ENCODE data around the gene CNPPD1.
"Not testable (repeated sequence)": the region's sequence is repeated elsewhere in the genome, so short reads cannot be mapped to it uniquely, and the experiment has no call there.

CNPPD1 gene

DNA sequence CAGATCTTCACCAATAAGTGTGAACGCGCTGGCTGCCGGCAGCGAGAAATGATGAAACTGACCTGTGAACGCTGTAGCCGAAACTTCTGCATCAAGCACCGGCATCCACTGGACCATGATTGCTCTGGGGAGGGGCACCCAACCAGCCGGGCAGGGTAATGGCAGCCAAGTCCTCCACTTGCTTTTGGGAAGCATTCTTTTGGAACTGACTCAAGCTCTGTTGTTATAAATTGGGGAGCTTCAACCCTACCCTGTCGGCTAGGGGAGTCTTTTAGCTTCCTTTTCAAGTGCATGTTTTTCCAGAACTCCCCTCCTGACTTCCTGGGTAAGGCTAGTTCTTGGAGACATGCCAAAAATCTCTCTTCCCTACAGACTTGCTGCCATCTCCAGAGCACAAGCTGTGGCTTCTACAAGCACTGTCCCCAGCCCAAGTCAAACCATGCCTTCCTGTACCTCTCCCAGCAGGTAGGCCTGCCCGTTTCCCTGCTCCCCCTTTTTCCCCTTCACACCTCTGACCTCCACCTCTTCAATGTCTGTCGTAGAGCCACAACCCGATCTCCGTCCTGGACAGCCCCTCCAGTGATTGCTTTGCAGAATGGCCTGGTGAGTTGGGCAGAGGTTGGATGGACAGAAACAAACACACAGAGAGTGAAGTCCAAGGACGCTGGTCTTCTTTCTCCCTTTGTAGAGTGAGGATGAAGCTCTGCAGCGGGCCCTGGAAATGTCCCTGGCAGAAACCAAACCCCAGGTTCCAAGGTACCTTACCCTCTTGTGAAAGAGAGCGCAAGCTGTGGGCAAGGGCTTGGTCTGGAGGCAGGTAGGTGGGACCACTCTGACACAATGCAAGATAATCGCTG lies 31.4 kb upstream of the CNPPD1 start:
- DNase-seq (ENCODE audit: low spot score) (no peak), FAIRE-seq (no peak)

DNA sequence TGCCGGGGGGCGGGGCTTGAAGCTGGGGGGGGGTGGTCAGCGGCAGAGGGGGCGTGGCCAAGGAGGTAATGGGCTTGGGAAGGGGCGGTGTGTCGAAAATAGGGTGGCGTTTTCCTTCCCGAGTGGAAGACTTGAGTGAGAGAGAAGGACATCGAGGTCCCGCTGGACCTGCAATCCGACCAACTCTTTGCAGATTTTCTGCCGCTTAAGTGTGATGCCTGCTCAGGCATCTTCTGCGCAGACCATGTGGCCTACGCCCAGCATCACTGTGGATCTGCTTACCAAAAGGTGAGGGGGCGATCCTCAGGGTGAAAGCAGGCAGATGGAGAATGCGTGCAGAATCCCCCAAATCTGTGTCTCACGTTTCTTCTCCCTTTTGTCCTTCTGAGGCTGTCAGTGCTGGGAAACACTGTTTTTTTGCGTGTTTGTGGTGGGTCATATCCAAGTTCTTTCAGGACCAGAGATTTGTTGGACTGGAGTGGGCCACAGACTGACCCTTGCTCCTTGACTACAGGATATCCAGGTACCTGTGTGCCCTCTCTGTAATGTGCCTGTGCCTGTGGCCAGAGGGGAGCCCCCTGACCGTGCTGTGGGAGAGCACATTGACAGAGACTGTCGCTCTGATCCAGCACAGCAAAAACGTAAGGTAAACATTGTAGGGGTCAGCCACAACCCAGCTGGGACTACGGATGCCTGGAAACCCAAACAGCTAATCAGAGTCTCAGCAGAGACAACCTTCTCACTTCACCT lies 30.6 kb upstream of the CNPPD1 start:
- FAIRE-seq (no peak), DNase-seq (ENCODE audit: low spot score) (no peak)

DNA sequence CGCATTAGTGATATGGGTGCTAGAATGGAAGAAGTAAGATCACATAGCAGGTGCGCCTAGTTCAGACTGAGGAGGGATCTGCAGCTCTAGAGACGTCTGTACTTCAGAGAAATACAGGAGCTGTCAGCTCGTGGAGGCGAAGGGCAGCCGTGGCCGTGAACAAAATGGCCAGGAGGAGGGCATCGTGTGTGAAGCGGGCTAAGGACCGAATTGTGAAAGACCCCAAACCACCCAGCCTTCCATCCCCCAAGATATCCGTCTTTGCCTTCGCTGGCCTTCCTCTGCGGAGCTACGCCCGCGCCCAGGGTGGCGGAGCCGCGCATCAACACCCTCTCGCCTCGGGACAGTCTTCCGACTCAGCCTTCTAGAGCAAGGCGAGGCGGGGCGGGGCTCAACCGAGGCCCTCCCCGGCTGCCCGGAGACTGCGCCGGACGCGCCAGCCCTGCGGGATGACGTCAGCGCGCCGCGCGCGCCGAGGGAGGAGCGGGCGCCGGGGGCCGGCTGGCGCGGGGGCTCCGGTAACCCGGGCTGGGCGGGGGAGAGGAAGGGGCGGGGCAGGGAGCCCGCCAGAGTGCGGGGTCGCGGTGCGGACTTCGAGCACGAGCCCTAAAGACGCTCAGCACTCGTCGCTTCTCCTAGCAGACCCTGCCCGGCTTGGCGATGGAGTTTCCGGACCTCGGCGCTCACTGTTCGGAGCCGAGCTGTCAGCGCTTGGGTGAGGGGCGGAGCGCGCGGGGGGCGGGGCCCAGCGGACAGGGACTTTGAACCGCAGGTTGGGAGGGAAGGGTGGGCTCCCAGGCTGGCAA lies 29.8 kb upstream of the CNPPD1 start, which contains the start of gene ZFAND2B:
TSS of gene ZFAND2B (plus strand) at position 455 of the 806 bp plus-strand sequence. CDS start at position 661, 206 bp downstream.
- FAIRE-seq (peak; percentile 76), DNase-seq (ENCODE audit: low spot score) (peak; percentile 99)

DNA sequence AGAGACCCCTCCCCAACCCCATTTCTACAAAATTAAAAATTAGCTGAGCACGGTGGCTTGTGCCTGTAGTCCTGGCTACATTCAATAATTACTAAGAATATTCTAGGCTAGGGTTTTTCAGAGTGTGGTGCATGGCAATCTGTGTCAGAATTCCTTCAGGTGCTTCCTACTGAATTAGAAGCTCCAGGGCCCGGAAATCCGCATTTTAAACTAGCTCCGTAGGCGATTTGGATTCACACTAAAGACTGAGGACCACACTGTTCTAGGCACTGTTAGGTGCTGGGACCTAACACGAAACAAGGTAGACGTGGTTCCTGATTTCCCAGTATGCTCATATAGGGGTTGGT lies 29.2 kb upstream of the CNPPD1 start:
- FAIRE-seq (no peak), DNase-seq (ENCODE audit: low spot score) (no peak)

DNA sequence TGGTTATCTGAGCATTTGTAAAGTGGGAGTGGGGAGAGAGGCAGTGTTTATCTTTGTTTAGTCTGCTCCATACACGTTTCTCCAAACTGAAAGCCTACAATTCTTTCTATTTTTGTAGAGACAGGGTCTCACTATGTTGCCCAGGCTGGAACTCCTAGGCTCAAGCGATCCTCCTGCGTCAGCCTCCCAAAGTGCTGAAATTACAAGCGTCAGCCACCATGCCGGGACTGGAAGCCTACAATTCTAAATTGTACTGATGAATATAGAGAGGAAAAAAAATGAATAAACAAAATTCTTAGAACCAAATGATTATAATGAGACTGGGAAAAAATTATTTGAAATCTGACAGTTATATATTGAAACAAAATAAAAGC lies 28.4 kb upstream of the CNPPD1 start:
- FAIRE-seq, result no peak
- no peak for DNase-seq (ENCODE audit: low spot score)

DNA sequence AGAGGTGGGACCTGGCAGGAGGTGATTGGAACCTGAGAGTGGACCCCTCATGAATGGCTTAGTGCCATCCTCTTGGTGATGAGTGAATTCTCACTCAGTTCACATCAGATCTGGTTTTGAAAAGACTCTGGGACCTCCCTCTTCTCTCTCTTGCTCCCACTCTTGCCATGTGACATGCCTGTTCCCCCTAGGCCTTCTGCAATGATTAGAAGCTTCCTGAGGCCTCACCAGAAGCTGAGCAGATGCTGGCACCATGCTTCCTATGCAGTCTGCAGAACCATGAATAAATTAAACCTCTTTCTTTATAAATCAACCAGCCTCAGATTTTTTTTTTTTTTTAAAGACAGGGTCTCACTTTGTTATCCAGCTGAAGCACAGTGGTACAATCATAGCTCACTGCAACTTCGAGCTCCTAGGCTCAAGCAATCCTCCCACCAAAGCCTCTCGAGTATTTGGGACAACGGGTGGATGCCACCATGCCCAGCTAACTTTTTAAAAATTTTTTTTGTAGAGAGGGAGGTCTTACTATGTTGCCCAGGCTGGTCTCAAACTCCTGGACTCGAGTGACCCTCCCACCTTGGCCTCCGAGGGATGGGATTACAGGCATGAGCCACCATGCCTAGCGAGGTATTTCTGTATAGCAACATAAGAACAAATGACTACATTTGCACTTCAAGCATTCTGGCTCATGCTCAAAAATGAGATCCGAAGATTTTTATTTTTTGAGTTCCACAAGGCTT lies 27.9 kb upstream of the CNPPD1 start:
- DNase-seq (ENCODE audit: low spot score) (no peak), FAIRE-seq (no peak)

DNA sequence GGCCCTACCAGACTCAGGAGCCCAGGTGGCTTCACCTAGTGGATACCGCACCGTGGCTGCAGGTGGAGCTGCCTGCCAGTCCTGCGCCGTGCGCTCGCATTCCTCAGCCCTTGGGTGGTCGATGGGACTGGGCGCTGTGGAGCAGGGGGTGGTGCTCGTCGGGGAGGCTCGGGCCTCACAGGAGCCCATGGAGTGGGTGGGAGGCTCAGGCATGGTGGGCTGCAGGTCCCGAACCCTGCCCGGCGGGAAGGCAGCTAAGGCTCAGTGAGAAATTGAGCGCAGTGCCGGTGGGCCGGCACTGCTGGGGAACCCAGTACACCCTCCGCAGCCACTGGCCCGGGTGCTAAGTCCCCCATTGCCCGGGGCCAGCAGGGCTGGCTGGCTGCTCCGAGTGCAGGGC lies 24.6 kb upstream of the CNPPD1 start:
- not testable (repeated sequence) for DNase-seq (ENCODE audit: low spot score); FAIRE-seq

DNA sequence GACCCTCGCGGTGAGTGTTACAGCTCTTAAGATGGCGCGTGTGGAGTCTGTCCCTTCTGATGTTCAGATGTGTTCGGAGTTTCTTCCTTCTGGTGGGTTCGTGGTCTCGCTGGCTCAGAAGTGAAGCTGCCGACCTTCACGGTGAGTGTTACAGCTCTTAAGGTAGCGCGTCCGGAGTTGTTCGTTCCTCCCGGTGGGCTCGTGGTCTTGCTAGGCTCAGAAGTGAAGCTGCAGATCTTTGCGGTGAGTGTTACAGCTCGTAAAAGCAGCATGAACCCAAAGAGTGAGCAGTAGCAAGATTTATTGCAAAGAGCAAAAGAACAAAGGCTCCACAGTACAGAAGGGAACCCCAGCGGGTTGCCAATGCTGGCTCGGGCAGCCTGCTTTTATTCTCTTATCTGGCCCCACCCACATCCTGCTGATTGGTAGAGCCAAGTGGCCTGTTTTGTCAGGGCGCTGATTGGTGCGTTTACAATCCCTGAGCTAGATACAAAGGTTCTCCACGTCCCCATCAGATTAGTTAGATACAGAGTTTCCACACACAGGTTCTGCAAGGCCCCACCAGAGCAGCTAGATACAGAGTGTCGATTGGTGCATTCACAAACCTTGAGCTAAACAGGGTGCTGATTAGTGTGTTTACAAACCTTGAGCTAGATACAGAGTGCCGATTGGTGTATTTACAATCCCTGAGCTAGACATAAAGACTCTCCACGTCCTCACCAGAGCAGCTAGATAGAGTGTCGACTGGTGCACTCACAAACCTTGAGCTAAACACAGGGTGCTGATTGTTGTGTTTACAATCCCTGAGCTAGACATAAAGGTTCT lies 24.0 kb upstream of the CNPPD1 start:
- not testable (repeated sequence) for FAIRE-seq

DNA sequence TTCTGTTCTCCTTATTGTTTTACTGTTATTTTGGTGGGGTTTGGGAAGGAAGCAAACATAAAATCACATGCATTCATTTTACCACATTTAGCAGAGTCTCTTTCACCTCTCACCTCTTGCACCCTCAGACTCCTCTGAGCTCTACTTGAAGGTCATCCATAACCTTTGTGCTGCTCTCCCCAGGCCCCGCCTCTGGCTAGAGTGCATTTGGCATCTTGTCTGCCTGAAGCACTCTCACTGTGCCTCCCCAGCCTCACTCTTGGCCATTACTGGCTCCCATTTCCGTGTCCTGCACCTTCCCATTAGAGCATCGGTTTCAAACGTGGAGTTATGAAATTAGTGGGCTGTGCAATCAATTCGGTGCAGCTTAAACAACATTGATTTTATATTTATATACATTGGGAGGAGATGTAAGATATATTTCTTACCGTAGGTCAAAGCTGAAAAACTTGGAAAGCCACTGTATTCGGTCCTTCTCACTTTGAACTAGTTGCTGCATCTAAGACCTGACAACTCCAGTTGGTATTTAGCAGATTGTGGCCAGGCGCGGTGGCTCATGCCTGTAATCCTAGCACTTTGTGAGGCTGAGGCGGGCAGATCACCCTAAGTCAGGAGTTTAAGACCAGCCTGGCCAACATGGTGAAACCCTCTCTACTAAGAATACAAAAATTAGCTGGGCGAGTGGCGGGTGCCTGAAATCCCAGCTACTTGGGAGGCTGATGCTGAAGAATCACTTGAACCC lies 22.9 kb upstream of the CNPPD1 start:
- FAIRE-seq, result no peak
- DNase-seq (ENCODE audit: low spot score), result no peak

More for the DNA sequence above, 24.0 kb upstream of the CNPPD1 start:
- not testable (repeated sequence) for DNase-seq (ENCODE audit: low spot score)

DNA sequence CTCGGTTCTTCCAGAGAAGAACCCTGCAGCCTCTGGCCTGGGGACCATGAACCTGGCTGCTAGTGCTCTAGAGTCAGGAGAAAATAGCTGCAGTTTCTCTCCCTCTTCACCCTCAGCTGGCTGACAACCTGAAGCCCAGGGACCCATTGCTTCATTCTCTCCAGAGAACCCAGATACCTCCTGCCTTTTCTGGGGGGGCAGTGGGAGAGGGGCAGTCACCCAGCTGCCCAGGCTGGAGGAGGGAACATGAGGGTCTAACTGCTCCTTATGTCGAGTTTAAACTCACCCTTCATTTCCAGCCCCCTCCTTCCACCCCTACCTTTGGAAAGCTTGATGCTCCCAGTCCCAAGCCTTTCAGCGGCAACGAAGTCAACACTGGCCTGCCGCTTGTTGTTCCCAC lies 22.2 kb upstream of the CNPPD1 start:
- DNase-seq (ENCODE audit: low spot score) (no peak), FAIRE-seq (no peak)

DNA sequence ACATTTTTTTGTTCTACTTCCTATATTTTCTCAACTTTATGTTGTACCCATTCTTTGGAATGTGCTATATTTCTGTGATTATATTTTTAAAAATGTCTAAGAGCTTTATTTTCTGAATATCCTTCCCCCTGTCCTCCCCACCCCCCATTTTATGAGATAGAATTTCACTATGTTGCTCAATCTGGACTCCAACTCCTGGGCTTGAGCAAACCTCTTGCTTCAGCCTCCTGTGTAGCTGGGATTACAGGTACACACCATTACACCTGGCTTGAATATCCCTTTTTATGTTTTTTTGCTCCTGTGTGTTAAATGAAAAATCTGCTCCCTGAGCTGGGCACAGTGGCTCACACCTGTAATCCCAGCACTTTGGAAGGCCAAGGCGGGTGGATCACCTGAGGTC lies 20.7 kb upstream of the CNPPD1 start:
- FAIRE-seq, result no peak
- DNase-seq (ENCODE audit: low spot score), result no peak

DNA sequence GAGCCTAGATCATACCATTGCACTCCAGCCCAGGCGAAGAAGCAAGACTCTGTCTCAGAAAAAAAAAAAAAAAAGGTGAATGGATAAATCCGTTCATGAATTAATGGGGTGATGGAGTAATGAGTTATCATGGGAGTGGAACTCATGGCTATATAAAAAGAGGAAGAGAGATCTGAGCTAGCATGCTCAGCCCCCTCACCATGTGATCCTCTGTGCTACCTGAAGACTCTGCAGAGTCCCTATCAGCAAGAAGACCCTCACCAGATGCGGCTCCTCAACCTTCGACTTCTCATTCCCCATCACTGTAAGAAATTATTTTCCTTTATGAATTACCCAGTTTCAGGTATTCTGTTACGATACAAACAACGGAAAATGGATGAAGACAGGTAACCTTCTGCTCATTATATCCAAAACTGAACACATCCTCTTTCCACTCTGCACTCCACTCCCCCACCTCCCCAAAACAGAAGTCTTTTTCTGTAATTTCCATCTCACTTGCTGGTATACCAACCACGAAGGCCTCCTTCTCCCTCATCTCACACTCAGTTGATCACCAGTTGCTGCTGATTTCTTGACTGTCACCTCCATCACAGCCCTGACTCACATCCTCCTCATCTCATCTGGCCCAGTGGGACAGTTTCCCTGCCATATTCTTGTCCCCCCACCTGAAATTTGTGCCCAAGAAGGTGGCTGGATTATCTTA lies 10.2 kb upstream of the CNPPD1 start:
- FAIRE-seq (no peak), DNase-seq (ENCODE audit: low spot score) (no peak)

DNA sequence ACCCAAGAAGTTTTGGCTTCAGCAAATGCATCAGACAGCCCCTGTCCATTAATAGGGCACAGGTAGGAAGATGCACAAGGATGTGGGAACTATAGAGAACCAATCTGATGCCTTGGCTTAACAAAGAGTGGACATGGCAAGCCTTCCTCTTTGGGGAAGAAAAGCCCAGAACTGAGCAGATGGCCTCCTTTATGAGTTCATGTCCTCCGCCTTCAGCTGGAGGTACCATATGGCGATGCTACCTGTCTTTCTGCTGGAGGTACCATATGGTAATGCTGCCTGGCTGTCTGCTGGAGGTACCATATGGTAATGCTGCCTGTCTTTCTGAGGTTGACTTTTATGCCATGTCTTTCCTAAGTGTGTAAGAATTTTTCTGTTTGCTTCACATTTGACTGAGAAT lies 7.4 kb upstream of the CNPPD1 start:
- DNase-seq (ENCODE audit: low spot score) (no peak), FAIRE-seq (no peak)

DNA sequence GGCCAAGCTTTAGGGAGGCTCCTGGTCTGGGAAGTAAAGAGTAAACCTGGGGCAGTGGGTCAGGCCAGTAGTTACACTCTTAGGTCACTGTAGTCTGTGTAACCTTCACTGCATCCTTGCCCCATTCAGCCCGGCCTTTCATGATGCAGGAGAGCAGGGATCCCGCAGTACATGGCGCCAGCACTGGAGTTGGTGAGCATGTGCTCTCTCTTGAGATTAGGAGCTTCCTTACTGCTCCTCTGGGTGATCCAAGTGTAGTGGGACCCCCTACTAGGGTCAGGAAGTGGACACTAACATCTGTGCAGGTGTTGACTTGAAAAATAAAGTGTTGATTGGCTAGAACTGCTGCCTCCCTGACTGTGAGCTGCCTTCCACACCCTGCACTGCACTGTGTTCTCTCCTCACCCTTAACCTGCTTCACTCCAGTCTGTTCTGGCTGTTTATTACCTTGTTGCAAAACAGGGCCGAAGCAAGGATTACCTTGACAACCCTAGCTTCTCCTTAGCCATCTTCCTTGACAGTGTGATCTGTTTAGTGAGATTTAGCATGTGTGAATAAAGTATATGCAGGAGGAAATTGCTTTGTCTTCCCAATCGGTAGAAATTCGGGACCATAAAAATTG lies 6.5 kb upstream of the CNPPD1 start:
- FAIRE-seq (no peak), DNase-seq (ENCODE audit: low spot score) (no peak)

DNA sequence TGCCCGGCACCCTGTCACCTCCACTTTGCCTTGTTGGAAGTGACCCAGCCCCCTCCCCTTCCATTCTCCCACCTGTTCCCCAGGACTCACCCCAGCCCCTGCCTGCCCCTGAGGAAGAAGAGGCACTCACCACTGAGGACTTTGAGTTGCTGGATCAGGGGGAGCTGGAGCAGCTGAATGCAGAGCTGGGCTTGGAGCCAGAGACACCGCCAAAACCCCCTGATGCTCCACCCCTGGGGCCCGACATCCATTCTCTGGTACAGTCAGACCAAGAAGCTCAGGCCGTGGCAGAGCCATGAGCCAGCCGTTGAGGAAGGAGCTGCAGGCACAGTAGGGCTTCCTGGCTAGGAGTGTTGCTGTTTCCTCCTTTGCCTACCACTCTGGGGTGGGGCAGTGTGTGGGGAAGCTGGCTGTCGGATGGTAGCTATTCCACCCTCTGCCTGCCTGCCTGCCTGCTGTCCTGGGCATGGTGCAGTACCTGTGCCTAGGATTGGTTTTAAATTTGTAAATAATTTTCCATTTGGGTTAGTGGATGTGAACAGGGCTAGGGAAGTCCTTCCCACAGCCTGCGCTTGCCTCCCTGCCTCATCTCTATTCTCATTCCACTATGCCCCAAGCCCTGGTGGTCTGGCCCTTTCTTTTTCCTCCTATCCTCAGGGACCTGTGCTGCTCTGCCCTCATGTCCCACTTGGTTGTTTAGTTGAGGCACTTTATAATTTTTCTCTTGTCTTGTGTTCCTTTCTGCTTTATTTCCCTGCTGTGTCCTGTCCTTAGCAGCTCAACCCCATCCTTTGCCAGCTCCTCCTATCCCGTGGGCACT lies 5.8 kb upstream of the CNPPD1 start:
- DNase-seq (ENCODE audit: low spot score), result no peak
- FAIRE-seq, result no peak

DNA sequence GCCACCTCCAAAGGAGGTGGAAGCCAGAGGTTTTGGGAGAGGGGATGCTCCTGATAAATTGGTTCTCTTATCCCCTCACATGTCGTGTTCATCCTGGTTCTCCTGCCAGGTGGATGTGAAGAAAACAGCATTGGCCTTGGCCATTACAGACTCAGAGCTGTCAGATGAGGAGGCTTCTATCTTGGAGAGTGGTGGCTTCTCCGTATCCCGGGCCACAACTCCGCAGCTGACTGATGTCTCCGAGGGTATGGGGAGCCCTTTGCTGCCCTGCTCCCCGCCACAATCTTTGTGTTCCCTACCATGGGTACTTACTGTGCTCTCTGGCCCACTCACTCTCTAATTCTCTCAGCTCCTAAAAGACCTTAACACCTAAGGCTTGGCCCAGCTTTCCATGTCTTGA lies 4.8 kb upstream of the CNPPD1 start:
- DNase-seq (ENCODE audit: low spot score) (no peak), FAIRE-seq (no peak)

DNA sequence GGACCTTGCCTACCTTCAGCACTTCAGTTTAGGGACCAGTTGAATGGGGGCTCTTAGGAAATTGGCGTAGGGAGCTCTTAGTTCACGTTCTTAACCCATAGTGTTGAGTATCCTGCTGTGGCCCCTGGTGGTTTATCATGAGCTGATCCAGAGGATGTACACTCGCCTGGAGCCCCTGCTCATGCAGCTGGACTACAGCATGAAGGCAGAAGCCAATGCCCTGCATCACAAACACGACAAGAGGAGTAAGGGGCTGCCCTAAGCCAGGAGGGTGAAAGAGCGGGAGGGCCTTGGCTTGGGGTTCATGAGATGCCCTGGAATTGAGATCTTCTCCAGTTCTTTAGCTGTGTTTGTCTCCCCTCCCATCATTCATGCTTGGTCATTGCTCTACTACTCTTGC lies 4.2 kb upstream of the CNPPD1 start:
- no peak for FAIRE-seq
- DNase-seq (ENCODE audit: low spot score), result no peak
